Activated T-cell treated with anti-CD3 and anti-CD28 coated beads, Interleukin-2, amount 50 U/mL, for 48 hours (primary cell): ENCODE results near the gene SCUBE3.

ENCODE experiments used
- DNase-seq, 2 experiments: peaks; one replicate each; pipeline ENCODE4 v3.0.0-alpha.2; 2020

Gene SCUBE3

DNA sequence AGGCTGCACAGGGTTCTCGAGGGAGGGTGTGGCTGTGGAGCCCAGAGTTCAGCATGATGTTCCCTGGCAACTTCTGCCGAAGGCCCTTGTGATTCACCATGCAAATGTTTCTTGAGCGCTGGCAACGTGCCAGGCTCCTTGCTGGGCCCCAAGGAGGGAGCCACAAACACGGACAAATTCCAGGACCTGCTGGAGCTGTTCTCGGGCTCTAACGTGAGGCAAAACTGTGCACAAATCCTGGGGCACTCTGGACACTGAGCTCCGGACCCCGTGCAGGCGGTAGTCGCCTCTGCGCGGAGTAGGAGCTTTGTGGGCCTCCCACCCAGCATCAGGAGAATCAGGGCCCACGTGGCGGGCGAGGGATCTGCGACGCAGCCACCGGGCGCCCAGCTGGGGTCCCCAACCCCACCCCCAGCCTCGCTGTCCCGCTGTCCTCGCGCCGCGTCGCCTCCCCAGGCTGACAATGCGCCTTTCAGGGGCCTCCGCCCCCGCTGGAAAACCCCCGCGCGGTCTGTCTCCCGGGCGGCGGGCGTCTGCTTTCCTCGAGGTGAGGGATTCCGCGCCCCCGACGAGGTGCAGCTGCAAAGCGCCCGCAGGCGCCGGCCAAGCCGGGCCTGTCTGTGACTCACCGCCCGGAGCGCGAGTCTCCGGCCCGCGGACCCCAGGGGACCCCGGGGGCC, 31.7 kb upstream of the SCUBE3 start:
- no peak for DNase-seq

DNA sequence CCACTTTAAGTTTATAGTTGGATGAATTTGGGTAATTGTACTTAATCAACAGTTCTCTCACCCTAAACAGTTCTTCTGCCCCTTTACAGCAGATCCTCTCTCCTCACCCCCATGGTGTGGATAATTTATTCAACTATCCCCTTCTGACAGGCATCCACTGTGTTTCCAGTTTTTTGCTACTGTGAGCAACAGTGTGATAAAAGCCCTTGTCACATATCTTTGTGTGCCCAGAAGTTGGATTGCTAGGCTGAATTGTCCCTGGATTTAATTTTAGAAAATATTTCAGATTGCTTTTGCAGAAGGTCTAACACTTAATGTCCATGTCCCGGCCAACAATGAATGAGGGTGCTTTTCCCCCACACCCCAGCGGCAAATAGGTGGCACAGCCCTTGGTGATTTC, 30.5 kb upstream of the SCUBE3 start:
- DNase-seq: no peak

DNA sequence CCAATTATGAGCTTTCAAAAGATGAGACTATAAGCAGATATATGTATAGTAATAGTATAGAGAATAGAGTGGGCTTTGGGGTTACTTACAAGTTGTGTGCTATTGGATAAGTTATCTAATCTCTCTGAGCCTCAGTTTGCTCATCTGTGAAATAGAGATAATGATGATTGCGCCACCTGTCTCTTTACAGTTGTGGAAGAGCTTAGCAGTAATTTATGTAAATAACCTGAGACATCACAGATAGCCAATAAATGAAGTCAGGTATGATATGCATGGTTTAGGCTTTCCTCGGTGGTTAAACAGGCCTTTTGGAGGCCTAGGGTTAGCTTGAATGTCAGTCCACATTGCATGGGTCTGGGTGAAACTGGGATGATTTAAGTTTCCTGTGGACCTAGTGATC, 29.8 kb upstream of the SCUBE3 start:
- no peak for DNase-seq

DNA sequence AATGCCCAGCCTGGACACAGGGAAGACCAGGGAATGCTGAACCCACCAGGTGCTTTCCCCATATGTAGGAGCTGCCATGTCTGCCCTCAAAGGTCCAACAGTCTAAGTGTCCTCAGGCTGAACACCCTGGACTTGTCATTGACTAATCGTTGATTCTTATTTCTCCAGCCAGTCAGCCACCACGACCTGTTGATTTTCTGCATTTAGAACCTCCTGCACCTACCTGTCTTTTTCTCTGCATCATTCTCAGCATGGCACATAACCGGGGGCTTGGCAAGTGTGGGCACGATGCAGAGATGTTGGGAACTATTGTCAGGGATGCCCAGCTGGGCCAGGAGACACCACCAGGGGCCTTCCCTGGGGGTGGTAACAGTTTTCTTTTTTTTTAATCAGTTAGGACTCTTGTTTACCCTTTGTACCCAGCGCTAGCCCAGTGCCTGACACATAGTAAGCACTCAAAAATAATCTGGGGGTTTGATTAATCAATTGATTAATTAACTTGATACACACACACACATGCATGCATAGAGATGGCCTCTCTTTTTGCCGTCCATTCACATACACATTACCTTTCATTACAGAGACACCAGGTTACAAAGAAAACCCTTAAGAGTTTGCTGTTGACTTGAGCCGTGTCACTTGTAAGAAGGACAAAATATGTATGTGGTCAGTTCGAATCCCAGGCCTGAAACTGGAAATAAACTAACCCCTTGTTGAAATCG, 29.0 kb upstream of the SCUBE3 start:
- DNase-seq: no peak

DNA sequence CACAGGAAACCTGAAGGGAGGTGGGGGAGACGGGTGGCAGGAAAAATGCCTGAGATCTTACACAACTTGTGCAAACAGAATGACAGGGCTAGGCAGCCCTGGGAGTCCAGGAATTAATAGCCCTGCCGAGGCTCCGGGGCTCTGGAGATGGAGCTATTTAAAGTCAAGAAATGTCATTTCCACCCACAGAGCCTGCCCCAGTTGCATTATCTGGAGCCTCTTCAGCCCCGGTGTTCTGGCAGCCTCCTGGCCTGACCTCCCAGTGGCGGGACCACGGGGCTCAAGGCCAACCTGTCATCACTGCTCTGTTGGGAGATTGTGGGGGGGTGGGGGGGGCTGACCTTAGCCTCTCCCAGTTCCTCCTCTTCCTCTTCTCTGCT, 28.5 kb upstream of the SCUBE3 start:
- DNase-seq: no peak

DNA sequence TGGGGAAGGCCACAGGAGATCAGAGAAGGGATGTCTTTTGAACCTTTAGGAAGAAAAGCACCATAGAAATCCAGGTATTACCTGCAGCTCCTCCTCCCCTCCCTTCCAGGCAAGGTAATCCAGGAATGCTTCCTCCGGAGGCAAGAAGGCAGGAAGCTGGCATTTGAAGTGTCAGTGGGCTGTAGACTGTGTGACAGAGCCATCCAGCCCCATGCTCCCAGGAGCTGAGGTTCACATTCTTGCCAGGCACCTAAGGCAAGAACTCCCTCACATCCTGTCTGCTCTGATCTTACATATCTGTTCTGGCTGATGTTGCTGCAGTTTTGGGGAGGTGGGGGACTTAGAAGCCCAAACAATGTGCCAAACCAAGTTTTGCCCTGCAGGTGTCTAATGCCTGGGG, 27.8 kb upstream of the SCUBE3 start:
- DNase-seq: no peak

DNA sequence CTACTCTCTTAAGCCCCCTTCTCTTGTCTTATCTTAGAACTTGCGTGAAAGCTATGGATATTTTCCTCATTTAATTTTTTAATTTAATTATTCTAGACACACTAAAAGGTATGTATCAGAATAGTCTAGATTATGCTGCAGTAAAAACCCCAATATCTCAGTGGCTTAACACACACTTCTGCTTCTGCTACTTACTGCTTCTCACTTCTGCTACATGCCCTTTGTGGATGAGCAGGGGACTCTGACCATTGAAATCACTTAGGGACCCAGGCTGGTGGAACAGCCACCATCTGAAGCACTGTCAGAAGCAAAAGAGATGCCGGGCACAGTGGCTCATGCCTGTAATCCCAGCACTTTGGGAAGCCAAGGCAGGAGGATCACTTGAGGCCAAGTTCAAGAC, 27.2 kb upstream of the SCUBE3 start:
- no peak for DNase-seq

DNA sequence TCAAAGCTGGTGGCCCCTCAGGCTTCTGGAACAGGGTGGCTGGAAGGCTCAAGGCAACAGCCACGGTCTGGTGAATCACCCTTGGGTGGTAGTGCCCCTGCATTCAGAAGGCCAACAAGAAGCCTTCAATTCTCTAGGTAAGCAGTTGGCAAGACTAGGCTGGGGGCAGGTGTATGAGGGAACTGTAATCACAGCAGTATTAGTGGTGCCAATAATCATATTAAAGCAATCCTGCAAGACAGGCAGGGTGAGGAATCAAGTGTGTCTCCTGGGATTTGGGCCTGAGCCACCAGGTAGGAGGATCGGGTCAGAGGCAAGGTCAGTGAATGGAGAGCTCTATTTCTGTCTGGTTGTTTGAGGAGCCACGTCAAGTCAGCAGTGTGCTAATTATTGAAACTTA, 24.9 kb upstream of the SCUBE3 start:
- no peak for DNase-seq

DNA sequence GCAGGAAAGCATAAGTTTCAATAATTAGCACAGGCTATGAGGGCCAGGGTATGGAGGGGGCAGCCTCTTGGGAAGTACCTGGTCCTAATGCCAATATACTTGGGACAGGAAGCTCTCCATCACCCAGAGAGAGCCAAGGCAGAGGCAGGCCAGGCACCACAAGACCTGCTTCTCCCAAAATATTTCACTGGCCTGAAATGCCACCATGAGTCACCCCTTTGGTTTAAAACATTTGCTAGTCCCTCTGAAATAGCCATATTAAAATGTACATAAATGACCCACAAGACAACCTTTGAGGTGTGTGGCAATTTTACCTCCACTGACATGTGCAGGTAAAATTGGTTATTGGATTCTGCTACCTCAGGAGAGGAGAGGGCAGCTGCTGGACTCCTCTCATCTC, 23.4 kb upstream of the SCUBE3 start:
- DNase-seq: no peak

DNA sequence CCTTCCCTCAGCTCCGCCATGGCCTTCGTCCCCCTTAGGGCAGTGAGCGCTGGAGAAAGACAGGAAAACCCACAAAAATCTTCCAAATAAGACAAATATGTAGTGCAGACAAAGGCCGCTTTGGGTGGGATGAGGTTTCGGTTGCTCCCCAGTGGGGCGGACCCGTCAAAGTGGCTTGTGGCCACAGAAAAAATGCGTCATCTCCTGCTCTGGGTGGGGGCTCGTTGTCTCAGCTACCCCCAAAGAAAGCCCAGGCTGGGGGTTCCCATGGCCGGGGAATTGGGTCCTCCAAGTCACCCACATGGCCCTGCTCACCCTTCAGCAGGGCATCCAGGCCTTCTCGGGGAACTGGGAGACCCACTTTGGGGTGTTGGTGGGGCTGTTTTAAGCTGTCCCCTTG, 21.9 kb upstream of the SCUBE3 start:
- no peak for DNase-seq

DNA sequence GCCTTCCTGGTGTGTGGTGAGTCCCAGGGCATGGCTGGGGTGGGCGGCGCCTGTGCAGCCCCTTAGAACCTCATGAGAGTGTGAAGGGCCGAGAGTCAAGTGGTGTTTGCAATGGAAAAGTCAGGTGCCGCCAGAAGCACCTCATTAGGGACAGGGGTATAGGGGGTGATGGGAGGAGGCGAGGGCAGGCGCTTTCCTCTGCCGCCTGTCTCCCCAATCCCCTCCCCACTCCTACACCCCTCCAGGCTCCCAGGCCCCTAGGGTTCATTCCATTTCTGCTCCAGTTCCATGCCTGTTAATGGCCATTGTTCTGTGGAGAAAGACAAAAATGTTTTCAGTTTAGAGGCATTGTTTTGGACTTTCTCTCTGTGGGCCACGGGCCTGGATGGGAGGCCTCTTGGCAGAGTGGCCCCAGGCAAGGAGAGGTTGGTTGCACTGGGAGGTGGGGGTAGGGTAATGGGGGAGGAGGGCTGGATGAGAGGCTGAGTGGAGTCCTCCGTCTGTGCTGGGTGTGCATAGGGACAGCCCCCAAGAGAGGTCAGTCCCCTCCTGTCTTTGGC, 21.4 kb upstream of the SCUBE3 start:
- no peak for DNase-seq

DNA sequence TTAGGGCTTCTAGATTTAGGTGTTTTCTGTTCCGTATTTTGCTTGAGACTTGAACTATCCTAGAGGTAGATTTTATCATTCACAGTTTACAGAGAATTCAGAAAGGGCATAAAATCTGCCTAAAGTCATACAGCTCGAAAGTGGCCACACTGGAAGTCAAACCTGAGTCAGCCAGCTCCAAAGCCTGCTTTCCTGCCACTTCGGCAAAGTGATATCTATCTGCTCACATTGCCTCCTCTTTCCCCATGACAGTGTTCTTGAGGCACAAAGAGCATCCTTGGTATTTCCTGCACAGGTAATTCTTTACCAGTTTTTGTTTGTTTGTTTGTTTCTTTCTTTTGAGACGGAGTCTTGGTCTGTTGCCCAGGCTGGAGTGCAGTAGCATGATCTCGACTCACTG, 19.4 kb upstream of the SCUBE3 start:
- no peak for DNase-seq

DNA sequence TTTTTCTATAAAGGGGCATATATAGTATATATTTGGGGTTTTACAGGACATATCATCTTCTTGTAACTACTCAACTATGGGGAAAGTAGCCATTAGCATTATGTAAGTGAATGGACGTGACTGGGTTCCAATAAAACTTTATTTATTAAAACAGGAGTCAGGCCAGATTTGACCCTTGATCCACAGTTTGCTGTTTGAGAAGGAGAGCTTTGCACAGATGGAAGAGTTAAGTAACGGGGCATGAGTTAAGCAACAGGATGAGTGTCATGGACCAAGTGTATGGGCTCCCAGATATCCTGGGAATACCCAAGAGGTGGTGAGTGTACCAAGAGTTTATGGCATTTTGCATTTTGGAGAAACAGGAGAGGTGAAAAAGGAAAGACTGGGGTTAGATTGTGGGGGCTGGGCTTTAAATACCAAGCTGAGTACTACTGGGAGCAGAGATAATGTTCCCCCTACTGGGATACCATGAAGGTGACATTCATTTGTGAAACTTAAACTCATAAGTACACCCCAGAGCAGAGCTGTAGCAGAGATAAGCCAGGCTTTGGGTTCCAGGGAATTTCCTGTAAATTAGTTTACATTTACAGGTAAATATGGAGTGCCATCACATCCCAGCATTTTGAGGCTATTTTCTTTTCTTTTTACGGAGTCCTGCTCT, 18.5 kb upstream of the SCUBE3 start:
- no peak for DNase-seq

DNA sequence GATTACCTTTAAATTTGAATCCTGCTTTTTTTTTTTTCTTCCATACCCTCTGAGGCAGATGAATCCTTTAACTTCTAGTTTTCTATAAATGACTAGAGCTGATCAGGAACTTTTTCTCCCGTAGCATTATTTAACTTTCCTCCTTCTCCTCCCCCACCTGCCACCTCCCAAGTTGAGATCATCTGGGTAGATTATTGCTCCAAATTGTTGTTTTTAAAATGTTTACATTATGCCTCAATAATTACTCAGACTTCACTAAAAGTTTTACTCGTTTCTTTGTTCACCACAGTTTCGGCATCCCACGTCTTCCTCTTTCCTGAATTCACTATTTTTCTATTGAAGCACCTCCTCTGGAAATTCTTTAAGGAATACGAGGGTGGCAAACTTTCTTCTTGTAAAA, 16.6 kb upstream of the SCUBE3 start:
- no peak for DNase-seq

DNA sequence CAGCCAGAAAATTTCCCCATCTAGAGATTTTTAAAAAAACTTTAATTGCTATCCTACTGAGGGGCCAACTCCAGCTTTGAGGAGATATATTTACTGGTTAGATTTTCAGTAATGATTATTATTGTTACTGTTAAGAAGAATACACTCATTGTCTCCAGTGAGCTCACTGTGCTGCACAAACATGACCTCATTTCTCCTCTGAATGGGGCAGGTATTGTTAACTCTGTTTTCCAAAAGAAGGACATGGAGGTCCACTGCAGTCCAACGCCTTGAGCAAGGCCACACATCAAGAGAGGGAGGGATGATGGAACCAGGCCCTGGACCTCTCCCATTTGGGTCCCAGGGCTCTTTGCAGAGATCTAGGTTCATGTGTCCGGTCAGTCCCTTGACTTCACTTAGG, 13.9 kb upstream of the SCUBE3 start:
- no peak for DNase-seq

DNA sequence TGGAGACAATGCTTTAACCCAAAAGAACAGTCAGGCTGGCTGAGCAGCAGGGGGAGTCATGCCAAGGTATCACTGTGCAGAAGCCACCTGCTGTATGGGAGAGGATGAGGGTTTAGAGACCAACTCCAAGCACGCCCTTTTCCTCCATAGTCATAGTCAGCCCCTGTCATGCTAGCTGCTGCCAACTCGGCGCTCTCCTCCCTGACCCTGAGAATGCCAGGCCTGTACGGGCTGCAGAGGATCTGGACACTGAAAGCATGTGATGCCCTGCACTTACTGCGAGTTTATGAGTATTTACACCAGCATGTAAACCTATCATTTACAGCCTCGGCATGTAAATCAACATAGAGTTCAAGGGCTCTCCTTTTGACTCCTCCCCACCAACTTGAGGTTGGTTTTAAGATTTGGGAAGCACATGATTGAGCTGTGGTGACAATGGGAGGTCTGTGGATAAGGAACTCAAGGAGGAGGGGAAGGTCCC, 11.7 kb upstream of the SCUBE3 start:
- DNase-seq: no peak

DNA sequence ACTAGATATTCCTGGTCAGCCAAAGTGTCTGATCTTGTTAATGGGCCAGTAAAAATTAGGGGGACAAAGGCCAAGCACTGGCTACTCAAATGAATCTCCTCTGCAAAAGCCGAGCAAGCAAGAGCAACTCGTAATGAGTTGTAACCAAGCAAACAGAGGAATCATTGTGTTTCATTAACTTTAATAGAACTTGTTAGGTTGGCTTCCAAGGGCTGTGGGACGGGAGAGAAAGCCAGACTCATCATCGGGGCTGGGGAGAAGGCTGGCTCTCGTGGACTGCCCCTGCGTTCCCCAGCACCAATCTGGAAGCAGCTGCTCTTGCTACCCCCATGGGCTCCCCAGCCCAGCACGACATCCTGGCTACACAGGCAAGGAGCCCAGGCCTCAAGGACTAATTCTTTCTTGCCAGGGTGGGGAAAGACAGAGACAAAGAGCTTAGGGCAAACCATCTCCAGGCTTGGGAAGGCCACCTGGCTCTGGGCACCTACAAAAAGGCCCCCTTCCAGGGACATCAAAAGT, 10.5 kb upstream of the SCUBE3 start:
- DNase-seq: no peak

DNA sequence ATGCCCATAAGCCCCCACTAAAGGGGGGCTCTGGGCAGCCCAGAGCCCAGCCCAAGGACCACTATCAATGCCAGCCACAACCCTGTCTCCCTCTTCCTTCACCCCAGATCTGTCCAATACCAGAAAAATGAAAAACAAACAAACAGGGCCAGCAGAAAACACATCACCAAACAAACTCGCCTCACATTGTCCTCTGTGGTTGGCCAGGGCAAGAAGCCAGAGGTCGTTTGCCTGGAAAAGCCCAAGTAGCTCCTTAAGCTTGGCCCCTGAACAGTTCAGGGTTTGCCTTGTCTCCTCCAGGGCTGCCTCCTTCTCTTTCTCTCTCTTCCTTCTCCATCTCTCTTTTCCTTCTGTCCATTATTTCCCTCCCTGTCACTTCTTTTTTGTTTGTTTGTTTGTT, 10.1 kb upstream of the SCUBE3 start:
- DNase-seq: no peak

DNA sequence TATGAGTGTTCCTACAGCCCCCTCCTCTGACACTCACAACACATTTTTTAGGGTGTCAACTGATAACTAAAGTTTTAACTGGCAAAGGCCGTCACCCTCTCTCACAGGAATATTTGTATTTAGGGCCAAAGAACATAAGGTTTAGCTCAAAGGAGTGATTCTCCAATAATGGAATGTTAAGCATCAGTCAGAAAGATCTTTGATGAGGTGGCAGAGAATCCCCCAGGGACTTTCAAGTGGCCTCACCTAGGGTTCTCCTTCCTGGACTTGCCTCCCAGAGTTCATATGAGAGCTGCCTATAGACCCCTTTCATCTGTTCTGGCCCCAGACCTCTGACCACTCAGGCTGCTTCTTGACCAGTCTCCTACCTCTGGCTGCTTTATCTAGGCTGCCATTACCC, 7.4 kb upstream of the SCUBE3 start:
- no peak for DNase-seq

DNA sequence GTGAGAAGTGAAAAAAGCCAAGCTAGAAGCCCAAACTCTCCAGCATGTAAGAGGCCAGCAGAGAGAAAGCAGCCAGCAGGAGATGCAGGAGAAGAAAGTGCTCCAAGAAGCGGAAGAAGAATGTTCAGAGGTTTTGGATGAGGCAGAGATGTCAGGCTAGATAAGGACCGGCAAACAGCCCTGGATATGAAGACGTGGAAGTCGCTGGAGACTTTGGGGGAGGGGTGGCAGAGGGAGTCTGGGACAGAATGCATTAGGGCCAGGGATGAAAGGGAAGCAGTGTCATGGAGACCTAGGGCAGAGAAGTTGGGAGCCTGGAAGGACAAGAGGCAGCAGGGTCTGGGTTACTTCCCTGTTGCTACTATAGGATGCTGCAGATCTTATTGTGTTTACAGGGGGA, 5.3 kb upstream of the SCUBE3 start:
- no peak for DNase-seq

DNA sequence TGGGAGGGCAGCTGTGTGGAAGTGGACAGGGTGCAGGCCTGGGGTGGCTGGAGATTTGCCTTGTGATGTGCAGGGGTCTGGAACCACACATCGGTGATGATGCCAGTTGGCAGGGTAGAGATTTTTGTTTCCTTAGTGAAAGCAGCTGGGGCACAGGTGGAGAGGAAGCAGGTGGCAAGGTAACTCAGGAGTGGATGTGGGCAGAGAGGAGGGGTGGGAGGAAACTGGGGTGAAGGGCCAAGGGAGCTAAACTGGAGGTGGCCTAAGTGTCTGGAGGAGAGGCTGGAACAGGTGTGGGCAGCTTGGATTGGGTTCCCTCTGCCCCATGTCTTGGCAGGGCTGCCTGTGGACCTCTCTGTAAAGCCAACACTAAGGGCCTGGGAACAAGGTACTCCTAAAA, 4.7 kb upstream of the SCUBE3 start:
- no peak for DNase-seq

DNA sequence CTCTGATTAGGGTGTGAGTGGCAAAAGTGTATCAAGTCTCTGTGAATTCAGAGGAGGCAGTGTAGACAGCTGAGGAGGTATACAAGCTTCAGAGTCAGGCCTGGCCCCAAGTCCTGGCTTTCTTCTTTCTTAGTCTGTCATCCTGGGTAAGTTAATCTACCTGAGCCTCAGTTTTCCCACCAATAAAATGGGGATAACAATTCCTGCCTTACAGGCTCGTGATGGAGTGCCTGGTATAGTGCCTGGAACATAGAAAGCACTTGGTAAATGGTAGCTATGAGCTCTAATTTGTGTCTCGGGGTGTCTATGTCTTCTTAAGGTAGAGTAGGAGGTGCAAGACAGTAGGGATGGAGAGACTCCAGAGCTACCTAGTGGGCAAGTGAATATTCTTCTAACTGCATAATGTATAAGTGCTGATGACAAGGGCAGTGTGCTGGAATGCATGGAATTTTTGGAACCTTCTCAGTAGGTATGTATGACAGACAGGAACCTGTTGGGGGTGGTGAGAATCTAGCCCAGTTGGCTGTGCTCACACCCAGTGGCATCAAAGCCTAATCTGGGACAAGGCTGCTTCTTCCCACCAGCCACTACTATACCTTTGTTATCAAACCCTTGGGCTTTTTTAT, 4.0 kb upstream of the SCUBE3 start:
- DNase-seq: no peak

DNA sequence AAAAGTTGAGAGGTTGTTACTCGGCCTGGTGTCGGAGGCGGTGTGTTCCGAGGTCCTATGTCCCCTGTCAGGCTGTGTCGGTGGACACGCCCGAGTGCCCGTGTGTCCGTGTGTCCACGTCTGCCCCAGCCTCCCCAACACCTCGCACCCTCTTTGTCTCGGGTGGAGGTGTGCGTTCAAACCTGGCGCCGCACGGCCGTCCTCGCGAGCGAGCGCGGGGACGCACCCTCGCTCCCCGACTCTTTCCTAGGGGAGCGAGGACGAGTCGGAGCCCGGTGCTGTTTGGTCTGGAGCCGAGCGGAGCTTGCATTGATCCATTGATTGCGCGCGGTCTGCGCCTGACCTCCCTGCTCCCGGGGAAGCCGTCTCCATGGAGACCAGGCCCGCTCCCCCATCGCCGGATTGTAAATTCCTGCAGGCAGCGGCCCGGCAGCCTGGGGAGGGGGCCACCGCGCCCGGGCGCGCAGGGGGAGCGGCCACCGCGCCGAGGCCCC, 411 bp upstream of the SCUBE3 start:
- DNase-seq: no peak
